ENCODE results near the gene PYROXD2. TPM values are rescaled to one million over a fixed set of nuclear protein-coding genes. Genes with fewer than 3 reads are reported as not detected.

Gene PYROXD2
- total and polyA plus RNA-seq, 10 of the 15 experiments (the other 5 are each of a cell fraction or from before 2014, with no cell fraction given), result 4.8 to 15.8 (median 11.1) TPM

DNA sequence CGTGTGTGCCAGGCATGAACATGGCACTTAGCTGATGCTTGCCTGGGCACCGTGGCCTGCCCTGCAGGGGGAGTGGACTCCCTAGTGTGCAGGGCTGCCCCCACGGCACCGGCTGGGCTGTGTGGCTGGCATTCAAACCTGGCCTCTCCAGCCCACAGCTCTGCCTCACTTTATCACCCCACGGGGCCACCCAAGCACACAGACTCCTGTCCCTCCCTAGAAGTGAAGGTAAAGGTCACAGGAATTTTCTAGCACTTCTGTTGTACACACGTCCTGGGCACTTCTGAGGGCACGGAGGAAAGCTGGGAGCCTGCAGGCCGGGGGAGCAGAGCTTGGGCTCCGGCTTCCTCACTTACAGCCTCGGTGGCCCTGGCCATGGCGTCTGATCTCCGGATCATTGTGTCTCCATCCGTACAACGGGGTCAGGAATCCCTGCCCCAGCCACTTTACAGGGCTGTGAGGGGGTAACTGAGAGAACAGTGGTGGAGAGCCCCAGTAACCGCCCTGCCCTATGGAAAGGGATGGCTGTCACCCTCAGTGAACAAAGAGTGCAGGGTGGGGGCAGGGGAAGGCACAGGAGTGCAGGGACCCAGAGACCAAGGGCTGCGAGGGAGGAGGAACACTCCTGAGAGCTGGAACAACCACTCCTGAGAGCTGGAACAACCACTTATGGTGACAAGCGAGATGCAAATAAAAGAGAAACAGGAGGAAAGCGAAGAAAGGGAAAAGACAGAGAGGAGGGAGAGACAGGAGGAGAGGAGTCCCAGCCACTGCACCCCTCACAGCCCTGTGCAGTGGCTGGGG, 3.9 kb upstream of the PYROXD2 start:
- Histone ChIP-seq H4K20me1 (ENCODE audit: control insufficient read depth, insufficient read depth) (no peaks in the 10 kb centered on the region), H3K36me3 (ENCODE audit: control insufficient read depth in 2 of 2, insufficient read depth in 2 of 2, low read length in 1 of 2) (peaks cover 5 to 13% of the 10 kb centered on the region in 2 experiments; a peak in 2 of 4 replicates)
- 94% methylated on average over 18 of the region's 18 CpGs for WGBS (ENCODE audit: insufficient coverage, insufficient replicate concordance, low lambda C conversion rate, missing lambda C conversion rate)

More for the DNA sequence above, 3.9 kb upstream of the PYROXD2 start:
- Histone ChIP-seq H3K27ac (ENCODE audit: control insufficient read depth, insufficient read depth) (no peak overlapping the region), H2AFZ (ENCODE audit: control insufficient read depth, low read depth, low read length) (no peak overlapping the region), H3K4me1 (ENCODE audit: control insufficient read depth, insufficient read depth, low read length) (peaks cover 5% of the 10 kb centered on the region), H3K27me3 (replicated peaks in 1 of 2; ENCODE audit: control insufficient read depth in 2 of 2, insufficient read depth in 2 of 2, low read length in 1 of 2) (no peaks in the 10 kb centered on the region), H3K79me2 (ENCODE audit: control insufficient read depth, insufficient read depth, low read length) (no peaks in the 10 kb centered on the region), H3K4me3 (no peak overlapping the region), H3K4me2 (ENCODE audit: control insufficient read depth, insufficient read depth) (no peak overlapping the region), H3K9me3 (replicated peaks; ENCODE audit: control insufficient read depth, insufficient read depth, low read length) (no peaks in the 10 kb centered on the region), H3K9ac (ENCODE audit: control insufficient read depth, insufficient read depth, low read length) (no peak overlapping the region)
- in situ Hi-C loops (cut with MboI), result no loop called here
- no peak for DNase-seq (ENCODE audit: low read depth, low spot score)
- FAIRE-seq, result no peak
- TF ChIP-seq KLF5 (IDR thresholded peaks at IDR 0.05; ENCODE audit: partially characterized antibody) (no peak), EZH2 (IDR thresholded peaks at IDR 0.05; ENCODE audit: borderline replicate concordance, control insufficient read depth, low read depth, low read length) (no peak), NFXL1 (IDR thresholded peaks at IDR 0.05; ENCODE audit: borderline replicate concordance) (no peak), MTA2 (IDR thresholded peaks at IDR 0.05; ENCODE audit: low read depth) (no peak), FOXM1 (IDR thresholded peaks at IDR 0.05; ENCODE audit: low read depth, low read length) (no peak), POLR2A (IDR thresholded peaks at IDR 0.05; ENCODE audit: low read depth, low read length) (no peak), YY1 (IDR thresholded peaks at IDR 0.05; ENCODE audit: low read depth, low read length) (no peak), RAD51 (IDR thresholded peaks at IDR 0.05) (no peak), NFIC (IDR thresholded peaks at IDR 0.05; ENCODE audit: low read depth, low read length) (no peak)
- TF ChIP-seq, protein P1, sequence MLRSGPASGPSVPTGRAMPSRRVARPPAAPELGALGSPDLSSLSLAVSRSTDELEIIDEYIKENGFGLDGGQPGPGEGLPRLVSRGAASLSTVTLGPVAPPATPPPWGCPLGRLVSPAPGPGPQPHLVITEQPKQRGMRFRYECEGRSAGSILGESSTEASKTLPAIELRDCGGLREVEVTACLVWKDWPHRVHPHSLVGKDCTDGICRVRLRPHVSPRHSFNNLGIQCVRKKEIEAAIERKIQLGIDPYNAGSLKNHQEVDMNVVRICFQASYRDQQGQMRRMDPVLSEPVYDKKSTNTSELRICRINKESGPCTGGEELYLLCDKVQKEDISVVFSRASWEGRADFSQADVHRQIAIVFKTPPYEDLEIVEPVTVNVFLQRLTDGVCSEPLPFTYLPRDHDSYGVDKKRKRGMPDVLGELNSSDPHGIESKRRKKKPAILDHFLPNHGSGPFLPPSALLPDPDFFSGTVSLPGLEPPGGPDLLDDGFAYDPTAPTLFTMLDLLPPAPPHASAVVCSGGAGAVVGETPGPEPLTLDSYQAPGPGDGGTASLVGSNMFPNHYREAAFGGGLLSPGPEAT (IDR thresholded peaks at IDR 0.05; ENCODE audit: low read depth), result no peak
- TF ChIP-seq, protein P2, sequence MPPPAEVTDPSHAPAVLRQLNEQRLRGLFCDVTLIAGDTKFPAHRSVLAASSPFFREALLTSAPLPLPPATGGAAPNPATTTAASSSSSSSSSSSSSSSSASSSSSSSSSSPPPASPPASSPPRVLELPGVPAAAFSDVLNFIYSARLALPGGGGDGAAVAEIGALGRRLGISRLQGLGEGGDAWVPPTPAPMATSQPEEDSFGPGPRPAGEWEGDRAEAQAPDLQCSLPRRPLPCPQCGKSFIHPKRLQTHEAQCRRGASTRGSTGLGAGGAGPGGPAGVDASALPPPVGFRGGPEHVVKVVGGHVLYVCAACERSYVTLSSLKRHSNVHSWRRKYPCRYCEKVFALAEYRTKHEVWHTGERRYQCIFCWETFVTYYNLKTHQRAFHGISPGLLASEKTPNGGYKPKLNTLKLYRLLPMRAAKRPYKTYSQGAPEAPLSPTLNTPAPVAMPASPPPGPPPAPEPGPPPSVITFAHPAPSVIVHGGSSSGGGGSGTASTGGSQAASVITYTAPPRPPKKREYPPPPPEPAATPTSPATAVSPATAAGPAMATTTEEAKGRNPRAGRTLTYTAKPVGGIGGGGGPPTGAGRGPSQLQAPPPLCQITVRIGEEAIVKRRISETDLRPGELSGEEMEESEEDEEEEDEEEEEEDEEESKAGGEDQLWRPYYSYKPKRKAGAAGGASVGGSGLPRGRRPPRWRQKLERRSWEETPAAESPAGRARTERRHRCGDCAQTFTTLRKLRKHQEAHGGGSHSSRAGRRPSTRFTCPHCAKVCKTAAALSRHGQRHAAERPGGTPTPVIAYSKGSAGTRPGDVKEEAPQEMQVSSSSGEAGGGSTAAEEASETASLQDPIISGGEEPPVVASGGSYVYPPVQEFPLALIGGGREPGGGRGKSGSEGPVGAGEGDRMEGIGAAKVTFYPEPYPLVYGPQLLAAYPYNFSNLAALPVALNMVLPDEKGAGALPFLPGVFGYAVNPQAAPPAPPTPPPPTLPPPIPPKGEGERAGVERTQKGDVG (CRISPR knock-in tag; IDR thresholded peaks at IDR 0.05), result no peak
- ChIA-PET SMC1A (ENCODE audit: uncharacterized antibody, unreplicated experiment) (interaction anchor here (1.0 kb wide), 1 partner anchor 249 kb away, joined by 4 read pairs; no protein-coding TSS in a partner anchor), POLR2A (no interaction called here), RAD21 (ENCODE audit: unreplicated experiment) (no interaction called here), CTCF (no interaction called here)
- no peak for ATAC-seq
- no TSS peak for BruUV-seq (replicated peaks)
- intact Hi-C loops (cut with micrococcal nuclease; ENCODE audit: unreplicated experiment), result no loop called here

Measured in GM12878 (cell line).